GM15510 (cell line): ENCODE data around the gene TM9SF3.

ENCODE experiments used
- POLR2A ChIP-seq: IDR thresholded peaks from 3 replicates; pipeline ENCODE4 v1.6.1; 2011; ENCODE audit warnings: borderline replicate concordance; ENCODE audit not compliant: insufficient read length; ENCODE audit errors: extremely low read depth

The TM9SF3 gene

GRCh38 chr10:96609510-96609909, 22.7 kb upstream of the TM9SF3 start:
- no peak for TF ChIP-seq POLR2A

DNA sequence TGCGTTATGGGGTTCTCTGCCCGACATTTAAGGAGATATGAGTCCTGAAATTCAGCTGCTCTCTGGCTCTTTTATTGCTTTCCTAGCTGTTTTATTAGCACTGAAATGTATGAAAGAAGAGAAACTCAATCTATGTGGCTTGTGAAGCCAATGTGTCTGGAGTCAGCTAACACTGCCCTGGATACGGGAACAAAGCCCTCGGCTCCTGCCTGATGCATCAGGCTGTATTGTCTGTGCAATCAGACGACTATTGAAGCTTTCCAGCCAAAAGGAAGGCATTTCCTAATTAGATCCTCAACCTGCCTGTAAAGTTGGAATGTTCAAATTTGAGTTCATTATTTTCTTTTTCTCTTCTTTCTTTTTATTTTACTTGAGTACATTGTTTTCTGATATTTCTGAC, 22.0 kb upstream of the TM9SF3 start:
- no peak for TF ChIP-seq POLR2A

GRCh38 chr10:96608262-96608661, 21.4 kb upstream of the TM9SF3 start:
- TF ChIP-seq POLR2A: no peak

GRCh38 chr10:96606946-96607345, 20.1 kb upstream of the TM9SF3 start:
- no peak for TF ChIP-seq POLR2A

- TF ChIP-seq POLR2A: no peak
These were observed 19.4 kb upstream of the TM9SF3 start for GRCh38 chr10:96606216-96606615.

DNA sequence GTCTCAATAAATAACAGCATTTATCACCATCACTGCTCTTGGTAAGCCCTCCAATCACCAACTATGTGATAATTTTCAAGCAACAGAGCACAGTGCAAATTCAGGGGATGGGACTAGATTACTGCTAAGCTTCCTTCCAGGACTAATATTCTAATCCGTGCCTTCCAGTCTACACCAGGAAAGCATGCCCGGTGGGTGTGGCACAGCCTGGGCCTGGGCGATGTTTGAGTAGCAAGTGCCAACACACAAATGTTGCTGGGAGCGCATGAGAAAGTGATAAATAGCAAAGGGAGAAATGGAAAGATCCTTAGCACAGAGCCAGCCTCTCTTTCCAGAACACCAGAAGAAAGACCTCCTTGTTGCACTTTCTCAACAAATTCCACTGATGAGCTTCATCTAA, 13.5 kb upstream of the TM9SF3 start:
- no peak for TF ChIP-seq POLR2A

- no peak for TF ChIP-seq POLR2A
These were observed 12.0 kb upstream of the TM9SF3 start for GRCh38 chr10:96598846-96599245.

DNA sequence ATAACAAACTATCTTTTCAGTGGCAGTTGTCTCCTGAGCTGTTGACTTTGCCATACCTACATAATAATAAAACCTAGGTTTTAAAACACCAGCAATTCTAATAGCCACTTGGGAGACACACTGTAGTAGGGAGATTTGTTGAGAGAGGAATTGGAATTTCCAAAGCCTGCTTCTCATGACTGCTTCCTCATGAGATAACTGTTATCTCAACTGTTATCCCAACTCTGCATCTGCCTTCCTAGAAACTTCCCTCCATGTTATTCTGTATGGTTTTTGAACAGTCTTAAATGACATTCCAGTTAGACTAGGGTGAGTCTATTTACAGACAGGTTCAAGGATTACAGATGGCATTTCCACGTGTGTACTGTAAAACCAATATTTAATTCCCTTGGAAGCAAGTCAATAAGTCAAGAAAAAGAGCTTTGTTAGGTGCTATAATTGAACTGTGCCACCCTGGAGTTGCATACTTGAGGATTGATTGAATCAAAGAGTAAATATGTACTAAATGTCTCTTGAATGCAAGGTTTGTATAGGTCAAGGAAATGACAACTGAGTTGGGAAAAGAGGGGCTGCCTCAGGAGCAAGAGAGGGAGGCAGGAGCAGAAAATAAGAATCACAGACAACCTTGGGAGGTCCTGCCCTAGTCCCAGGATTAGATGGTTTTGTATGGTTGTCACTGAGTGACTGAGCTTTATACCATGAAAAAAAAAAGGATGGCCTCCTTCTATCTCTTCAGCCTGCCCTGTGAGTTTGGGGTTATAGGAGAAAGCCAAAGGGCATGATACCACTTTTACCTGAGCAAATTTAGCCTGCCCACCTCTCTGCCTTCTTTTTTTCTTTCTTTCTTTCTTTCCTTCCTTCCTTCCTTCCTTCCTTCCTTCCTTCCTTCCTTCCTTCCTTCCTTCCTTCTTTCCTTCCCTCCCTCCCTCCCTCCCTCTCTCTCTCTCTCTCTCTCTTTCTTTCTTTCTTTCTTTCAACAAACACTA, 9.9 kb upstream of the TM9SF3 start:
- no peak for TF ChIP-seq POLR2A

DNA sequence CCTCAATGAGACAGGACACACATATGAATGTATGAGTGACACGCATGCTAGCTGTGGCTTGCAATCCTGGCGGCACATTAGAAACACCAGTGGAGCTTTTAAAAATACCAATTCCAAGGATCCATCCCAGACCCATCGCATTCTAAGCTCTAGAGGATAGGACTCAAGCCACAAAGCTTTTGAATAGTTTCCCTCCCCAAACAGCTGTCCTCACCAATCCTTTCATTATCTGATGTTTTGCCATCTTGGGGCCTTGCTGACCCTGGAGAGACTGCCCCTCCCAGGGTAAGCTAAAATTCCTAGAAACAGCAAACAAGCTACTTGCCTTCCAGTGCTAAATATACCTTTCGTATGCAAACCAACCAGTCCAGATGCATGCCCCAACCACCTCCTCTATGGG, 8.9 kb upstream of the TM9SF3 start:
- no peak for TF ChIP-seq POLR2A

DNA sequence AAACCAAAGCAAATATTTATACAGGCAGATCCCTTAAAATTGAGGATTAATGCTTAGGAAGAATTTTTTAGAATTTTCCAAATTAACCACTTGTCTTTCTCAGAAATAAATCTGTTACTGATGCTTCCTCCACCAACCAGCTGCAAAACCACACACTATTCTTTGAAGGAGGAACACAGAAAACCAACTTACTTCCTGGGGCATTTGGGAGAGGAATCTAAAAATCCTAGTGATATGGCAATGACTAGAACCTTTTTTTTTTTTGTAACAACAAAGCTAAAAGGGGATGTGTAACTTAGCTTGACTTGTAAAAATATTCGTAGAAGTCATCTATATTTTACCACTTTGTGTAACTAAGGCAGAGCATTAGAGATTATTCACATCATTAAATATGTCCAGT, 5.1 kb upstream of the TM9SF3 start:
- TF ChIP-seq POLR2A: no peak

DNA sequence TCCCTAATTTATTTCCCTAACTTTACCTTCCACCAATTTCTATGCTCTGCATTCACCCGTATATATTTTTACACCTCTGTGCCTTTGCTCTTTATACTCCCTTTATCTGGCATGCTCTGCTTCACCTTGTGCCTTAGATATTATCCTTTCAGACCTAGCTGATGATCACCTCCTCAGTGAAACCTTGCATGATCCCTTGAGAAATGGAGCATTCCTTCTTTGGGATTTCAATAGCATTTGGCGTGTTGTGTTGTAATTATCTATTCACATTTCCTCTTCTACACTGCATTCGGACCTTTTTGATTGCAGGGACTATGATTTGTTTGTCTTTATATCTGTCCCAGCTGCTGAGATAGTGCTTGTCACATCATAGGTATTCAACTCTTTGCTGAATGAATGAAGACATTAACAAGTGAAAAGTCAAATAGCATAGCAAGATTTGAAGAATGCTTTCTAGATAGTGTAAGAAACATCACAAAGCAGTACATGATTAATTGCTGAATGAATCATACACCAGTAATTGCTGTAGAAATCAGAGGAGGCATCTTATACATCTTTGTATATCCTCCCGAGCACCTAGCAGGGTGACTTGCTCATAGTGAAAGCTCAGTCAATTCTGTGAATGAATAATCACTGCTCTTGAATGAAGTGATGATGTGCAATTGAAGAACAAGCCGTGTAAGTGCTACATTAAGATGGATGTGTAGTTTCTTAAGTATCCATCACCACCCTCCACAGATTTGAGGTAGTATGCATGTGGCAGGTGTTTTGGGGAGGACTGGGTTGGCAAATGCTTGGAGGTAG, 2.0 kb upstream of the TM9SF3 start:
- TF ChIP-seq POLR2A: no peak

GRCh38 chr10:96588060-96588554, 1.3 kb upstream of the TM9SF3 start:
- TF ChIP-seq POLR2A: no peak

DNA sequence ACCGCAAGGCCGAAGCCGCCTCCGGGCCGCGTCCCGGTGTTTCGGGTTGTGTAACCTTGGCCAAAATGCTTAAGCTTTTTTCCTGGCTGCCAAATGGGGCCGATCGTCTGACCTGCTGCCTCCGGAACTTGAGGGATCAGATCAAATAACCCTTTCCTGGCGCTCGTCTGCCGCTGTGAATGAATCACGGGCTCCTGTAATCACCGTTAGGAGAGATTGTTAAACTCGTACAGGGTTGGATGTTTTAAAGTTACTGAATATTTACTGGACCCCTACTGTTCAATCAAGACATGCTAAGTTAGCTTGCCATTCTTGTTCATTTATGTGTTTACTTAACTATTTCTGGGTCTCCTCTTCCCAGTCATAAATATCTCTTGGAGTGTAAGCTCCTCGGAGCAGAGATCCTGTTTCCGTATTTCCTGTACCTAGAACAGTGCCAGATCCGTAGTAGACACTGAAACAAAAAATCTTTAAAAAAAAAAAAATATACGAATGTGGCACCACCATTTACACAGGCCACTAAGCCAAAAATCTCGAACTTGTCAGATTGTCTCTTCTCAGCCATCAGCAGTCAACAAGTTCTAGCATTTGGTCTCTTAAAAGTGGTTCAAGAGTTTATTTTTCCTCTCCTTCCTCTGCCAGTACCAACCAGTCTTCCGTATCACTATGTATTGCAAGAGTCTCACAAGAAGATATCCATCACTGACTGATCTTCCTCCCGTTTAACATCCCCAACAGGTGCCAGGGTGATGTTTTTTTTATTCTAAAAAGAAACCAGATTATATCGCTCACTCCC, 650 bp upstream of the TM9SF3 start:
- no peak for TF ChIP-seq POLR2A

GRCh38 chr10:96585736-96586418, 935 bp downstream of the TM9SF3 start:
- TF ChIP-seq POLR2A: no peak
